Esophagus muscularis mucosa (tissue), 3 donors: ENCODE data around the gene NPEPPS.
"Not testable (repeated sequence)": the region's sequence is repeated elsewhere in the genome, so short reads cannot be mapped to it uniquely, and the experiment has no call there.

Experiments used
- CTCF ChIP-seq, 3 experiments: fragments of 200-600 bp in 2 of 3; fragments of 450-650 bp in 1 of 3; sonication (generic) in 2 of 3; IDR thresholded peaks; one replicate each; pipeline ENCODE4 v1.5.1; 2017 to 2019; ENCODE audit warnings: antibody characterized with exemption in 3 of 3, mild to moderate bottlenecking in 2 of 3, moderate library complexity in 1 of 3
- POLR2AphosphoS5 ChIP-seq, 2 donors: sonication (generic); formaldehyde crosslinking; IDR thresholded peaks; one replicate each; pipeline ENCODE4 v1.6.1; 2017; ENCODE audit warnings: antibody characterized with exemption in 2 of 2

- TF ChIP-seq POLR2AphosphoS5, CTCF (IDR thresholded peaks at IDR 0.05): not testable (repeated sequence)
These were observed 30.9 kb downstream of the NPEPPS start for GRCh38 chr17:47561698-47562405.
